GM12878 (cell line): Measurements from ENCODE around the gene RASAL2. TPM values are rescaled to one million over a fixed set of nuclear protein-coding genes. Genes with fewer than 3 reads are reported as not detected.

Experiments used
- ATAC-seq: fragments of 200-7000 bp; cut with Tn5 transposase; 3 replicates; pipeline ENCODE4 v1.9.1; 2020; ENCODE audit warnings: mild to moderate bottlenecking, moderate library complexity
- BruUV-seq: library from RNA; stranded (reverse); fragments of 400-500 nt; replicated peaks from 2 replicates; lab custom pipeline; 2021; lab: Mats Ljungman, UMichigan
- CTCF ChIA-PET: fragments of 300-600 bp; sonication (Branson Sonifier 250); formaldehyde crosslinking; extraction: SDS; loops from one replicate; lab custom pipeline; 2021; ENCODE audit warnings: inconsistent platforms; lab: Yijun Ruan, JAX
- POLR2A ChIA-PET: fragments of 350-600 bp; formaldehyde crosslinking; extraction: SDS; loops from one replicate; lab custom pipeline; 2021; ENCODE audit warnings: inconsistent platforms; lab: Charles Lee
- RAD21 ChIA-PET: fragments of 300-600 bp; sonication (Branson Sonifier 250); formaldehyde crosslinking; loops from one replicate; lab custom pipeline; 2023; ENCODE audit warnings: antibody characterized with exemption; ENCODE audit not compliant: unreplicated experiment; lab: Charles Lee
- SMC1A ChIA-PET: fragments of 300-600 bp; sonication (Branson Sonifier 250); formaldehyde crosslinking; loops from one replicate; lab custom pipeline; 2023; ENCODE audit not compliant: unreplicated experiment, uncharacterized antibody; lab: Charles Lee
- DNase-seq: peaks from one replicate; pipeline ENCODE4 v3.0.0-alpha.2; 2011; ENCODE audit warnings: low read depth, low spot score
- FAIRE-seq: peaks from 3 replicates; lab custom pipeline; 2011; peaks lifted over from hg19 to GRCh38; lab: Jason Lieb, UNC
- H2AFZ ChIP-seq: 2 replicates; pipeline ENCODE4 v1.6.0; 2011; ENCODE audit warnings: low read depth, low read length, control low read depth; ENCODE audit not compliant: control insufficient read depth
- H3K27ac ChIP-seq: 2 replicates; pipeline ENCODE4 v1.5.1; 2011; ENCODE audit warnings: control low read depth; ENCODE audit not compliant: control insufficient read depth, insufficient read depth
- H3K27me3 ChIP-seq, 2 experiments: replicated peaks in 1 of 2; 2 replicates each; pipeline versions ENCODE4 v1.6.0 to v1.6.1; 2011; ENCODE audit warnings: low read length in 1 of 2; ENCODE audit not compliant: control insufficient read depth in 2 of 2, insufficient read depth in 2 of 2
- H3K36me3 ChIP-seq, 2 experiments: 2 replicates each; pipeline ENCODE4 v1.5.1; 2011; ENCODE audit warnings: low read length in 1 of 2; ENCODE audit not compliant: control insufficient read depth in 2 of 2, insufficient read depth in 2 of 2
- H3K4me1 ChIP-seq: 2 replicates; pipeline ENCODE4 v1.6.1; 2011; ENCODE audit warnings: mild to moderate bottlenecking, low read length, moderate library complexity, mixed read lengths; ENCODE audit not compliant: control insufficient read depth, insufficient read depth
- H3K4me2 ChIP-seq: 2 replicates; pipeline ENCODE4 v1.6.0; 2011; ENCODE audit warnings: control low read depth; ENCODE audit not compliant: control insufficient read depth, insufficient read depth
- H3K4me3 ChIP-seq: fragments of 200-600 bp; sonication (generic); 2 replicates; pipeline ENCODE4 v1.5.1; 2016
- H3K79me2 ChIP-seq: 2 replicates; pipeline ENCODE4 v1.6.0; 2011; ENCODE audit warnings: low read length; ENCODE audit not compliant: control insufficient read depth, insufficient read depth
- H3K9ac ChIP-seq: 2 replicates; pipeline ENCODE4 v1.8.0; 2011; ENCODE audit warnings: low read length, control low read depth, mixed read lengths; ENCODE audit not compliant: control insufficient read depth, insufficient read depth
- H3K9me3 ChIP-seq: replicated peaks from 3 replicates; pipeline ENCODE4 v1.5.1; 2011; ENCODE audit warnings: mild to moderate bottlenecking, low read length; ENCODE audit not compliant: control insufficient read depth, insufficient read depth
- H4K20me1 ChIP-seq: 2 replicates; pipeline ENCODE4 v1.6.0; 2011; ENCODE audit not compliant: control insufficient read depth, insufficient read depth
- BHLHE40 ChIP-seq, 2 experiments: fragments of 450-650 bp in 1 of 2; IDR thresholded peaks; 2 replicates each; pipeline ENCODE4 v1.6.1; 2011 to 2017; ENCODE audit warnings: low read depth in 2 of 2, borderline replicate concordance in 1 of 2, improper control_type of control experiment in 1 of 2, low read length in 1 of 2, mild to moderate bottlenecking in 1 of 2
- EP300 ChIP-seq, 2 experiments: fragments of 150-350 bp in 1 of 2; IDR thresholded peaks; 2 replicates each; pipeline ENCODE4 v1.6.1; 2011 to 2012; ENCODE audit warnings: low read depth in 2 of 2, low read length in 2 of 2, borderline replicate concordance in 1 of 2, improper control_type of control experiment in 1 of 2, inconsistent platforms in 1 of 2; ENCODE audit not compliant: control insufficient read depth in 1 of 2
- MTA2 ChIP-seq: fragments of 450-650 bp; IDR thresholded peaks from 2 replicates; pipeline ENCODE4 v1.6.1; 2016; ENCODE audit warnings: low read depth, mild to moderate bottlenecking, moderate library complexity
- RAD51 ChIP-seq: fragments of 450-650 bp; IDR thresholded peaks from 2 replicates; pipeline ENCODE4 v1.6.1; 2016; ENCODE audit warnings: moderate library complexity, mild to moderate bottlenecking, inconsistent platforms
- SMAD1 ChIP-seq: fragments of 450-650 bp; IDR thresholded peaks from 2 replicates; pipeline ENCODE4 v1.6.1; 2018; ENCODE audit warnings: mild to moderate bottlenecking, low read depth; ENCODE audit not compliant: partially characterized antibody
- SPI1 ChIP-seq: IDR thresholded peaks from 2 replicates; pipeline ENCODE4 v1.6.1; 2011; ENCODE audit warnings: low read depth, mild to moderate bottlenecking, low read length, moderate library complexity, borderline replicate concordance; ENCODE audit not compliant: insufficient read depth
- WGBS: methylation state at CpG from one replicate; pipeline ENCODE4 v1.1.6; 2016; ENCODE audit warnings: low lambda C conversion rate; ENCODE audit not compliant: insufficient replicate concordance, insufficient coverage; ENCODE audit errors: missing lambda C conversion rate; 5-methylcytosine and 5-hydroxymethylcytosine counted together
- in situ Hi-C: fragments of 300-500 bp; cut with MboI; formaldehyde crosslinking; loops from 9 replicates; pipeline ENCODE4 v1.14.3; 2018; ENCODE audit warnings: mixed read lengths
- intact Hi-C: fragments of 100-400 bp; cut with micrococcal nuclease; formaldehyde crosslinking; loops from one replicate; pipeline ENCODE4 v1.14.2; 2022; ENCODE audit not compliant: unreplicated experiment
- polyA plus RNA-seq, 11 experiments: library from polyadenylated mRNA; depleted of rRNA in 4 of 11; unstranded in 6 of 11; stranded (reverse) in 5 of 11; fragments of >200 nt; fragmentation: Nextera tagmentation in 4 of 11; fragmentation: Illumina TruSeq in 1 of 11; extraction: Ambion mirVana in 4 of 11; extraction: Trizol in 1 of 11; gene quantifications; 1 replicate in 1 of 11; 2 replicates in 10 of 11; pipeline versions ENCODE4 v1.2.1 to v1.2.3, GENCODE V29; 2011 to 2016; ENCODE audit warnings: inconsistent platforms in 2 of 11, missing spikeins in 2 of 11, low read depth in 1 of 11
- total RNA-seq, 4 experiments: library from RNA; depleted of rRNA in 3 of 4; stranded (reverse); fragments of >200 nt in 3 of 4; fragmentation: Illumina TruSeq in 1 of 4; extraction: Trizol in 1 of 4; gene quantifications; 2 replicates each; pipeline versions ENCODE4 v1.2.1 to v1.2.3, GENCODE V29; 2013 to 2021
- TF ChIP-seq, protein P1 (sequence below): fragments of 450-650 bp; formaldehyde crosslinking; IDR thresholded peaks from 2 replicates; pipeline ENCODE4 v1.4.0; 2020; ENCODE audit warnings: mild to moderate bottlenecking, moderate library complexity
- TF ChIP-seq, protein P2 (sequence below): IDR thresholded peaks from 2 replicates; pipeline ENCODE4 v1.6.1; 2011; ENCODE audit warnings: low read depth, low read length, improper control_type of control experiment, borderline replicate concordance
- TF ChIP-seq, protein P3 (sequence below): fragments of 450-650 bp; IDR thresholded peaks from 2 replicates; pipeline ENCODE4 v1.6.1; 2017; ENCODE audit warnings: mild to moderate bottlenecking, moderate library complexity

RASAL2 gene
- total and polyA plus RNA-seq, 10 of the 15 experiments (the other 5 are each of a cell fraction or from before 2014, with no cell fraction given): 0.02 to 6.9 (median 0.17) TPM; not detected in 1

DNA sequence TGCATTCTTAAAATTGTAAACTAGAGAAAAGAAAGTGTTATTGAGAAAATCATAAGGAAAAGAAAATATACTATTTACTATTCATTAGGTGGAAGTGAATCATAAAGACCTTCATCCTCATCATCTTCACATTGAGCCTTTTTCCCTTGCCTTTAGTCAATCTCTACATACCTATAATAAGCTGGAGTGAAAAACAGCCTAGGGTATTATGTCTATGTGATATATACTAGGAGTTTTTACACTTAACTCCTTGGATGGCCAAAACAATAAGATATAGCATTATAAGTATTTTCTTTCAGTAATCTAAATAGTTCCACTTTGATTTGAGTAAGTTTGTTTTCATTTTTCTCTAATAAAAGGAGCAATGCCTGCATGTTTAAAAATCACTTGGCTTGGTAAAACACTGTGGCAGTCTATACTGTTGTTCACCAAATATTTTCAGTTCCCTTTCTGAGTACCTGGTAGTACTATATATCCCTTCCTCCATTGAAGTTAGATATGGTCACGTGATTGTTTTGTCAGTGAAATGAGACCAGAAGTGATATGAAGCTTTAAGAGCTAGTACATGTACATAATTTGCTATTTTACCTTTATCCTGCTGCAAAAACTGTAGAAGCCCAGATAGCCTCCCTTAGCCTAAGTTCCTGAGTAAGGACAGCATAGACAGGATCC is 324.5 kb downstream of the RASAL2 start:
- no peaks in the 10 kb centered on the region for H3K36me3 ChIP-seq
- WGBS: 0% methylated on average over 1 of the region's 1 CpG
- intact Hi-C loops: no loop called here
- ChIA-PET CTCF (interaction anchor here (0.5 to 1.3 kb wide), 4 partner anchors 10 to 84 kb away, joined by 3 to 5 read pairs (median 3); no protein-coding TSS in a partner anchor), SMC1A (interaction anchor here (0.5 to 1.4 kb wide), 3 partner anchors 10 to 815 kb away, joined by 3 to 6 read pairs (median 4); no protein-coding TSS in a partner anchor), POLR2A (no interaction called here), RAD21 (no interaction called here)
- no peak overlapping the region for H3K4me3 ChIP-seq
- H3K4me2 ChIP-seq: 0 out of 2 replicates have a peak overlapping the region, but pooled peaks have one; percentile 17
- in situ Hi-C loops: no loop called here
- peaks cover 7% of the 10 kb centered on the region; the same call in 1 of the 2 replicates for H3K4me1 ChIP-seq
- H3K9me3 ChIP-seq: no peaks in the 10 kb centered on the region; the same call in 2 of the 3 replicates
- H3K27me3 ChIP-seq: no peaks in the 10 kb centered on the region
- peak overlapping the region; percentile 44 for H2AFZ ChIP-seq
- DNase-seq (no peak), ATAC-seq (peak; percentile 97), FAIRE-seq (peak; percentile 49)
- no TSS peak for BruUV-seq
- no peaks in the 10 kb centered on the region for H4K20me1 ChIP-seq
- no peak overlapping the region for H3K9ac ChIP-seq
- H3K79me2 ChIP-seq: no peaks in the 10 kb centered on the region
- no peak overlapping the region for H3K27ac ChIP-seq
- TF ChIP-seq MTA2 (no peak), SPI1 (peak; percentile 65), SMAD1 (no peak), RAD51 (peak; percentile 99), EP300 (IDR thresholded peaks at IDR 0.05; ENCODE audit: borderline replicate concordance in 1 of 2, control insufficient read depth in 1 of 2, low read depth in 2 of 2, low read length in 2 of 2) (peak in 1 of 2 experiments; percentile 35; a peak in 1 of 4 replicates), BHLHE40 (IDR thresholded peaks at IDR 0.05; ENCODE audit: borderline replicate concordance in 1 of 2, low read depth in 2 of 2, low read length in 1 of 2) (peak in 1 of 2 experiments; percentile 81; a peak in 2 of 4 replicates)
- TF ChIP-seq, protein P1, sequence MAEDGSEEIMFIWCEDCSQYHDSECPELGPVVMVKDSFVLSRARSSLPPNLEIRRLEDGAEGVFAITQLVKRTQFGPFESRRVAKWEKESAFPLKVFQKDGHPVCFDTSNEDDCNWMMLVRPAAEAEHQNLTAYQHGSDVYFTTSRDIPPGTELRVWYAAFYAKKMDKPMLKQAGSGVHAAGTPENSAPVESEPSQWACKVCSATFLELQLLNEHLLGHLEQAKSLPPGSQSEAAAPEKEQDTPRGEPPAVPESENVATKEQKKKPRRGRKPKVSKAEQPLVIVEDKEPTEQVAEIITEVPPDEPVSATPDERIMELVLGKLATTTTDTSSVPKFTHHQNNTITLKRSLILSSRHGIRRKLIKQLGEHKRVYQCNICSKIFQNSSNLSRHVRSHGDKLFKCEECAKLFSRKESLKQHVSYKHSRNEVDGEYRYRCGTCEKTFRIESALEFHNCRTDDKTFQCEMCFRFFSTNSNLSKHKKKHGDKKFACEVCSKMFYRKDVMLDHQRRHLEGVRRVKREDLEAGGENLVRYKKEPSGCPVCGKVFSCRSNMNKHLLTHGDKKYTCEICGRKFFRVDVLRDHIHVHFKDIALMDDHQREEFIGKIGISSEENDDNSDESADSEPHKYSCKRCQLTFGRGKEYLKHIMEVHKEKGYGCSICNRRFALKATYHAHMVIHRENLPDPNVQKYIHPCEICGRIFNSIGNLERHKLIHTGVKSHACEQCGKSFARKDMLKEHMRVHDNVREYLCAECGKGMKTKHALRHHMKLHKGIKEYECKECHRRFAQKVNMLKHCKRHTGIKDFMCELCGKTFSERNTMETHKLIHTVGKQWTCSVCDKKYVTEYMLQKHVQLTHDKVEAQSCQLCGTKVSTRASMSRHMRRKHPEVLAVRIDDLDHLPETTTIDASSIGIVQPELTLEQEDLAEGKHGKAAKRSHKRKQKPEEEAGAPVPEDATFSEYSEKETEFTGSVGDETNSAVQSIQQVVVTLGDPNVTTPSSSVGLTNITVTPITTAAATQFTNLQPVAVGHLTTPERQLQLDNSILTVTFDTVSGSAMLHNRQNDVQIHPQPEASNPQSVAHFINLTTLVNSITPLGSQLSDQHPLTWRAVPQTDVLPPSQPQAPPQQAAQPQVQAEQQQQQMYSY (CRISPR knock-in tag): peak; percentile 57; the same call in 1 of the 2 replicates
- TF ChIP-seq, protein P2, sequence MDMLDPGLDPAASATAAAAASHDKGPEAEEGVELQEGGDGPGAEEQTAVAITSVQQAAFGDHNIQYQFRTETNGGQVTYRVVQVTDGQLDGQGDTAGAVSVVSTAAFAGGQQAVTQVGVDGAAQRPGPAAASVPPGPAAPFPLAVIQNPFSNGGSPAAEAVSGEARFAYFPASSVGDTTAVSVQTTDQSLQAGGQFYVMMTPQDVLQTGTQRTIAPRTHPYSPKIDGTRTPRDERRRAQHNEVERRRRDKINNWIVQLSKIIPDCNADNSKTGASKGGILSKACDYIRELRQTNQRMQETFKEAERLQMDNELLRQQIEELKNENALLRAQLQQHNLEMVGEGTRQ: peak; percentile 61; the same call in 1 of the 2 replicates
- TF ChIP-seq, protein P3, sequence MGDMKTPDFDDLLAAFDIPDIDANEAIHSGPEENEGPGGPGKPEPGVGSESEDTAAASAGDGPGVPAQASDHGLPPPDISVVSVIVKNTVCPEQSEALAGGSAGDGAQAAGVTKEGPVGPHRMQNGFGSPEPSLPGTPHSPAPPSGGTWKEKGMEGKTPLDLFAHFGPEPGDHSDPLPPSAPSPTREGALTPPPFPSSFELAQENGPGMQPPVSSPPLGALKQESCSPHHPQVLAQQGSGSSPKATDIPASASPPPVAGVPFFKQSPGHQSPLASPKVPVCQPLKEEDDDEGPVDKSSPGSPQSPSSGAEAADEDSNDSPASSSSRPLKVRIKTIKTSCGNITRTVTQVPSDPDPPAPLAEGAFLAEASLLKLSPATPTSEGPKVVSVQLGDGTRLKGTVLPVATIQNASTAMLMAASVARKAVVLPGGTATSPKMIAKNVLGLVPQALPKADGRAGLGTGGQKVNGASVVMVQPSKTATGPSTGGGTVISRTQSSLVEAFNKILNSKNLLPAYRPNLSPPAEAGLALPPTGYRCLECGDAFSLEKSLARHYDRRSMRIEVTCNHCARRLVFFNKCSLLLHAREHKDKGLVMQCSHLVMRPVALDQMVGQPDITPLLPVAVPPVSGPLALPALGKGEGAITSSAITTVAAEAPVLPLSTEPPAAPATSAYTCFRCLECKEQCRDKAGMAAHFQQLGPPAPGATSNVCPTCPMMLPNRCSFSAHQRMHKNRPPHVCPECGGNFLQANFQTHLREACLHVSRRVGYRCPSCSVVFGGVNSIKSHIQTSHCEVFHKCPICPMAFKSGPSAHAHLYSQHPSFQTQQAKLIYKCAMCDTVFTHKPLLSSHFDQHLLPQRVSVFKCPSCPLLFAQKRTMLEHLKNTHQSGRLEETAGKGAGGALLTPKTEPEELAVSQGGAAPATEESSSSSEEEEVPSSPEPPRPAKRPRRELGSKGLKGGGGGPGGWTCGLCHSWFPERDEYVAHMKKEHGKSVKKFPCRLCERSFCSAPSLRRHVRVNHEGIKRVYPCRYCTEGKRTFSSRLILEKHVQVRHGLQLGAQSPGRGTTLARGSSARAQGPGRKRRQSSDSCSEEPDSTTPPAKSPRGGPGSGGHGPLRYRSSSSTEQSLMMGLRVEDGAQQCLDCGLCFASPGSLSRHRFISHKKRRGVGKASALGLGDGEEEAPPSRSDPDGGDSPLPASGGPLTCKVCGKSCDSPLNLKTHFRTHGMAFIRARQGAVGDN: 0 out of 2 replicates have a peak, but pooled peaks have one; percentile 19
